ES-I3 (cell line): Measurements from ENCODE around the gene KIR3DL3.
"Not testable (repeated sequence)": the region's sequence is repeated elsewhere in the genome, so short reads cannot be mapped to it uniquely, and the experiment has no call there.

Source experiments
- H3K36me3 ChIP-seq: 2 replicates; pipeline ENCODE4 v1.6.1; 2013; ENCODE audit warnings: mild to moderate bottlenecking, low read length, control low read depth, moderate library complexity; ENCODE audit not compliant: insufficient read depth
- H3K4me1 ChIP-seq: 2 replicates; pipeline ENCODE4 v1.6.1; 2013; ENCODE audit warnings: mild to moderate bottlenecking, control low read depth, low read length; ENCODE audit not compliant: insufficient read depth
- H3K9ac ChIP-seq: 2 replicates; pipeline ENCODE4 v1.6.1; 2013; ENCODE audit warnings: low read depth, mild to moderate bottlenecking, low read length, moderate library complexity
- H3K9me3 ChIP-seq: 2 replicates; pipeline ENCODE4 v1.6.1; 2013; ENCODE audit warnings: mild to moderate bottlenecking, low read length, moderate library complexity; ENCODE audit not compliant: control insufficient read depth, insufficient read depth

Gene KIR3DL3

DNA sequence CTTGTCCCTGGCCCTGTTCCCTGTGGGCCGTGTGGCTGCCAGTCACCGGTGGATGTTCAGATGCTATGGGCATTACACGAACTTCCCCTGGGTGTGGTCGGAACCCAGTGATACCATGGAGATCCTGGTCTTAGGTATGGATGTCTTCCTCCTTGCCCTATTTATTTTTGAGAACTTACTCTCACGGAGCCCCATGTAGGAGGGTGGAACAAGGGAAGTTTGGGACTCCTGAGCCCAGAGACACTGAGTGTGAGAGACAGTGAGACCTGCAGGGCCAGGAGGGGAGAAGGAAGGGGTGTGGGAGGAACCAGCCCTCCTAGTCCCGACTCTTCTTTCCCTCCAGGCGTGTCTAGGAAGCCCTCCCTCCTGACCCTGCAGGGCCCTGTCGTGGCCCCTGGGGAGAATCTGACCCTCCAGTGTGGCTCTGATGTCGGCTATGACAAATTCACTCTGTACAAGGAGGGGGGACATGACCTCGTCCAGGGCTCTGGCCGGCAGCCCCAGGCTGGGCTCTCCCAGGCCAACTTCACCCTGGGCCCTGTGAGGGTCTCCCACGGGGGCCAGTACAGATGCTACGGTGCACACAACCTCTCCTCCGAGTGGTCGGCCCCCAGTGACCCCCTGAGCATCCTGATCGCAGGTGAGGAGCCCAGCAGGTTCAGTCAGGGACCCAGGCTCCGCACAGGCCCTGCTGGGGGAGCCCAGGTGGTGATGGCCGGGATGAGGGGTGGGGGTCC, 14.9 kb upstream of the KIR3DL3 start:
- no peaks in the 10 kb centered on the region for H3K4me1 ChIP-seq
- H3K36me3 ChIP-seq, result no peaks in the 10 kb centered on the region
- no peak overlapping the region for H3K9ac ChIP-seq
- H3K9me3 ChIP-seq, result no peaks in the 10 kb centered on the region; the same call in 1 of the 2 replicates

DNA sequence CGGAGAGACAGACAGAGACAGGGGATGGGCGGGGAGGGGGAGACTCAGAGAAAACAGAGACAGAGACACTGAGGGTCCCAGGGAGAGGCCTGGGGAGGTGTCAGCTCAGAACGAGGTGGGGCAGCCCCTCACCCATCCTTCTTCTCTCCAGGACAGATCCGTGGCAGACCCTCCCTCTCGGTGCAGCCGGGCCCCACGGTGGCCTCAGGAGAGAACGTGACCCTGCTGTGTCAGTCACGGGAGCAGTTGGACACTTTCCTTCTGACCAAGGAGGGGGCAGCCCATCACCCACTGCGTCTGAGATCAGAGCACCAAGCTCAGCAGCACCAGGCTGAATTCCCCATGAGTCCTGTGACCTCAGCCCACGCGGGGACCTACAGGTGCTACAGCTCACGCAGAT, 14.3 kb upstream of the KIR3DL3 start:
- H3K4me1 ChIP-seq, H3K36me3 ChIP-seq, H3K9me3 ChIP-seq, H3K9ac ChIP-seq: not testable (repeated sequence)

DNA sequence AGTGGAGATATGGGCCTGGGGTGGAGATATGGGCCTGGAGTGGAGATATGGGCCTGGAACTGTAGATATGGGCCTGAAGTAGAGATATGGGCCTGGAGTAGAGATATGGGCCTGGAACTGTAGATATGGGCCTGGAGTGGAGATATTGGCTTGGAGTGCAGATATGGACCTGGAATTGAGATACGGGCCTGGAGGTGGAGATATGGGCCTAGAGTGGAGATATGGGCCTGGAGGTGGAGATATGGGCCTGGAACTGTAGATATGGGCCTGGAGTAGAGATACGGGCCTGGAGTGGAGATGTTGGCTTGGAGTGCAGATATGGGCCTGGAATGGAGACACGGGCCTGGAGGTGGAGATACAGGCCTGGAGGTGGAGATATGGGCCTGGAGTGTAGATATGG, 402 bp downstream of the KIR3DL3 start:
- Histone ChIP-seq H3K9me3 (peaks cover 3% of the 10 kb centered on the region; the same call in 1 of the 2 replicates), H3K9ac (no peak overlapping the region), H3K4me1 (no peaks in the 10 kb centered on the region), H3K36me3 (no peaks in the 10 kb centered on the region)

DNA sequence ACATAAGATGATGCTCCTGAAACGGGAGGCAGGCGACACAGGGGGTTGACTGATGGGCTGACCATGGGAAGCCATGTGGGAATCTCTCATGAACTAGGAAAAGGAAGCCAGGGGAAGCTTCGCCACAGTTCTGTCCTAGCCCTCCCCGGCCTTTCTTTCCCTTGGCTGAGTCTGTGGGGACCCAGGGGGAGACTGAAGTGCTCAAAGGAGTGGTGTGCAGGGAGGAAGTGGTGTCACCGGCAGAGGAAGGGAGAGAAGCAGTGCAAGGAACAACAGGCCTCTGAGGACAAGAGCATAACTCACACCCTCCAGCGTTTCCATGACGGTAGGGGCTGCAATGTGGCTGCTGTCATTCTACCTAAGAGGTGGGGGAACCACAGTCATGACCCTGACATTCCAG, 1.1 kb downstream of the KIR3DL3 start:
- Histone ChIP-seq H3K36me3 (no peaks in the 10 kb centered on the region), H3K4me1 (no peaks in the 10 kb centered on the region), H3K9me3 (peaks cover 3% of the 10 kb centered on the region; the same call in 1 of the 2 replicates), H3K9ac (no peak overlapping the region)

DNA sequence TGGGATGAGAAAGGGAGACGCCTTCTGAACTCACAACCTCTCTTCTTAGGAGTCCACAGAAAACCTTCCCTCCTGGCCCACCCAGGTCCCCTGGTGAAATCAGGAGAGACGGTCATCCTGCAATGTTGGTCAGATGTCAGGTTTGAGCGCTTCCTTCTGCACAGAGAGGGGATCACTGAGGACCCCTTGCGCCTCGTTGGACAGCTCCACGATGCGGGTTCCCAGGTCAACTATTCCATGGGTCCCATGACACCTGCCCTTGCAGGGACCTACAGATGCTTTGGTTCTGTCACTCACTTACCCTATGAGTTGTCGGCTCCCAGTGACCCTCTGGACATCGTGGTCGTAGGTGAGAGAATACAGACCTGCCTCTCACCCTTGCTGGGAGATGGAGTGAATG, 3.3 kb downstream of the KIR3DL3 start:
- no peak overlapping the region for H3K9ac ChIP-seq
- peaks cover 3% of the 10 kb centered on the region; the same call in 1 of the 2 replicates for H3K9me3 ChIP-seq
- H3K36me3 ChIP-seq, result no peaks in the 10 kb centered on the region
- H3K4me1 ChIP-seq, result no peaks in the 10 kb centered on the region

DNA sequence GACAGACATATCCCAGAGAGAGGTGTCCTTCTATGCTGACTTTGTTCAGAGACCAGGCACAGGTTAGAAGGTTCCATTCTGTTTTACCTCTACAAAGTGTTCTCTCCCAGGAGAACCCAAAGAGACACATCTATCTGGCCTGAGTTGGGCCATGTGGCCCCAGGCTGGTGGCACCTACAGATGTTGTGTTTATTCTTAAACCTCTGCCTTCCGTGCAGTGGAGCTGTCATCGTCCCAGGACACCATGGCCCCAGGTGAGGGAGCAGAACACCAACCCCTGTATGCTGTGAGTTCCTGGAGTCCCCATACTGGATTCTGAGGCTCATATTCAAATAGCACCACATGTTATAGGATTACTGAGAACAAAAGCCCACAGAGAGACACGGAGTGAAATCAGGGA, 3.9 kb downstream of the KIR3DL3 start:
- Histone ChIP-seq H3K9ac (no peak overlapping the region), H3K36me3 (no peaks in the 10 kb centered on the region), H3K9me3 (no peaks in the 10 kb centered on the region)

DNA sequence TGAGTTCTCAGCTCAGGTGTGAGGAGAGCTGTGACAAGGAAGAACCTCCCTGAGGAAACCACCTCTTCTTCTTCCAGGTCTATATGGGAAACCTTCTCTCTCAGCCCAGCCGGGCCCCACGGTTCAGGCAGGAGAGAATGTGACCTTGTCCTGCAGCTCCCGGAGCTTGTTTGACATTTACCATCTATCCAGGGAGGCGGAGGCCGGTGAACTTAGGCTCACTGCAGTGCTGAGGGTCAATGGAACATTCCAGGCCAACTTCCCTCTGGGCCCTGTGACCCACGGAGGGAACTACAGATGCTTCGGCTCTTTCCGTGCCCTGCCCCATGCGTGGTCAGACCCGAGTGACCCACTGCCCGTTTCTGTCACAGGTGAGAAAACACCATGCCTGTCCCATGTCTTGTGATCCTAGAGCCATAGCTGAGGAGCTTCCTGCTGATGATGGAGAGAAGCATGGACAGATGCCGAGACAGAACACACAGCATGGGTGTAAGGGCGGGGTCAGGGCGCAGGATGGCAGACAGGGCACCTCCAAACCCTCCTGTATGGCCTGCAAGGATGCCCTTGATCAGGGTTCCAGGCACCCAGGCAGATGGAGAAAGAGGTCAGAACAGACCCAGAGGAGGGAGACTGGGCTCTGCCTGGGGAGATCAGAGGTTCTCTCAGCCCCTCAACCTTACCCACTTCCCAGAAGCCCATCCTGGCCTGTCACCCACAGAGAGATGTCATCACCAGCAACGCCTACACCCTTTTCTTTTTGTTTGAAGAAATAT, 5.4 kb downstream of the KIR3DL3 start:
- Histone ChIP-seq H3K9me3 (no peaks in the 10 kb centered on the region; the same call in 1 of the 2 replicates), H3K4me1 (no peaks in the 10 kb centered on the region), H3K9ac (no peak overlapping the region), H3K36me3 (no peaks in the 10 kb centered on the region)

More for the DNA sequence above, 3.9 kb downstream of the KIR3DL3 start:
- H3K4me1 ChIP-seq, result no peaks in the 10 kb centered on the region

DNA sequence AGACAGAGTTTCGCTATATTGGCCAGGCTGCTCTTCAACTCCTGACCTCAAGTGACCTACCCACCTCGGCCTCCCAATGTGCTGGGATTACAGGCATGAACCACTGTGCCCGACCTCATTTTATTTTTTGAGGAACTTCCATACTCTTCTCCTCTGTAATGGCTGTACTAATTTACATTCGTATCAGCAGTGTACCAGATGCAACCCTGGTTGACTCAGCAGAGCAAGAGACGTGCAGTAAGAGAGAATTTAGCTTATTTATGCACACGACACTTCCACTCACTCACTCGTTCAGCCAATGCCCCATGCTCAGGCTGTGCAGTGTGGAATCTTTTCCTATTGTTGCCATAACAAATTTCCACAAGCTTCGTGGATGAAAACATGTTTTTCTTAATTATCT, 6.9 kb downstream of the KIR3DL3 start:
- no peak overlapping the region for H3K9ac ChIP-seq
- no peaks in the 10 kb centered on the region for H3K36me3 ChIP-seq
- no peaks in the 10 kb centered on the region; the same call in 1 of the 2 replicates for H3K9me3 ChIP-seq
- H3K4me1 ChIP-seq, result no peaks in the 10 kb centered on the region

DNA sequence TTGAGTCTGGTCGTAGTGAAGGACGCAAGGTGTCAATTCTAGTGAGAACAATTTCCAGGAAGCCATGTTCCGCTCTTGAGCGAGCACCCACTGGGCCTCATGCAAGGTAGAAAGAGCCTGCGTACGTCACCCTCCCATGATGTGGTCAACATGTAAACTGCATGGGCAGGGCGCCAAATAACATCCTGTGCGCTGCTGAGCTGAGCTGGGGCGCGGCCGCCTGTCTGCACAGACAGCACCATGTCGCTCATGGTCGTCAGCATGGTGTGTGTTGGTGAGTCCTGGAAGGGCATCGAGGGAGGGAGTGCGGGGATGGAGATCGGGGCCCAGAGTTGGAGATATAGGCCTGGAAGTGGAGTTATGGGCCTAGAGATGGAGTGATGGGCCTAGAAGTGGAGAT, 14.1 kb downstream of the KIR3DL3 start, which contains the start of gene KIR2DL3:
TSS of gene KIR2DL3 (plus strand) at position 208 of the 400 bp plus-strand sequence. CDS start at position 241, 33 bp downstream.
- H3K9ac ChIP-seq, H3K4me1 ChIP-seq, H3K36me3 ChIP-seq, H3K9me3 ChIP-seq: not testable (repeated sequence)

DNA sequence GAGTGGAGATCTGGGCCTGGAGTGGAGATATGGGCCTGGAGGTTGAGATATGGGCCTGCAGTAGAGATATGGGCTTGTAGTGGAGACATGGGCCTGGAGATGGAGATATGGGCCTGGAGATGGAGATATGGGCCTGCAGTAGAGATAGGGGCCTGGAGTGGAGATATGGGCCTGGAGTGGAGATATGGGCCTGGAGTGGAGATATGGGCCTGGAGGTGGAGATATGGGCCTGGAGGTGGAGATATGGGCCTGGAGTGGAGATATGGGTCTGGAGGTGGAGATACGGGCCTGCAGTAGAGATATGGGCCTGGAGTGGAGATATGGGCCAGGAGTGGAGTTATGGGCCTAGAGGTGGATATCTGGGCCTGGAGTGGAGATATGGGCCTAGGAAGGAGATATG, 14.5 kb downstream of the KIR3DL3 start:
- no peaks in the 10 kb centered on the region for H3K4me1 ChIP-seq
- H3K36me3 ChIP-seq, result no peaks in the 10 kb centered on the region
- H3K9me3 ChIP-seq, result no peaks in the 10 kb centered on the region
- no peak overlapping the region for H3K9ac ChIP-seq

DNA sequence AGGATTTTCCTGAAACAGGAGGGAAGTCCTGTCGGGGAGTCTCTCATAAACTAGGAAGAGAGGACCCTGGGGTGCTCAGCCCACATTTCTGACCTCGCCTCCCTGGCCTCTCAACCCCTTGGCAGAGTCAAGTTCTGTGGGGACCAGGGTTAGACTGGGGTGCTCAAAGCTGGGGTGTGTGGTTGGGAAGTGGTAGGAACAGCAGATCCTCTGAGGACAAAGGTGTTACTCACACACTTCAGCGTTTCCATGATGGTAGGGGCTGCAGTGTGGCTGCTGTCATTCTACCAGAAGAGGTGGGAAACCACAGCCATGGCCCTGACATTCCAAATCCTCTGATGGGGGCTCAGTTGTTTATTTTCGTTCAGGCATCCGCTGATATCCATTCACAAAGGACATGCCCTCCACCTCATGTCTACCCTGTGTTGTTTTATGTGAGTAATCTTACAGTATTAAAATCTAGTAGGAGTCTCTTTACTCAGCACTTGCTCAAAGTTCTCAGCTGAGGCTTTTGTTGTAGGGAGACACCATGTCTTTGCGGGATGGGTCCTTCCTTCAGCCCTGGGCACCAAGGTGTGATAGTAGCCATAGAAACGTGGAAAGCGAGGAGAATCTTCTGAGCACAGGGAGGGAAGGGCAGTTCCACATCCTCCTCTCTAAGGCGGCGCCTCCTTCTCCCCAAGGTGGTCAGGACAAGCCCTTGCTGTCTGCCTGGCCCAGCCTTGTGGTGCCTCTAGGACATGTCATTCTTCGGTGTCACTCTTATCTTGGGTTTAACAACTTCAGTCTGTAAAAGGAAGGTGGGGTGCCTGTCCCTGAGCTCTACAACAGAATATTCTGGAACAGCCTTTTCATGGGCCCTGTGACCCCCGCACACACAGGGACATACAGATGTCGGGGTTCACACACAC, 15.6 kb downstream of the KIR3DL3 start:
- Histone ChIP-seq H3K9ac (no peak overlapping the region), H3K4me1 (no peaks in the 10 kb centered on the region), H3K36me3 (no peaks in the 10 kb centered on the region), H3K9me3 (no peaks in the 10 kb centered on the region)

DNA sequence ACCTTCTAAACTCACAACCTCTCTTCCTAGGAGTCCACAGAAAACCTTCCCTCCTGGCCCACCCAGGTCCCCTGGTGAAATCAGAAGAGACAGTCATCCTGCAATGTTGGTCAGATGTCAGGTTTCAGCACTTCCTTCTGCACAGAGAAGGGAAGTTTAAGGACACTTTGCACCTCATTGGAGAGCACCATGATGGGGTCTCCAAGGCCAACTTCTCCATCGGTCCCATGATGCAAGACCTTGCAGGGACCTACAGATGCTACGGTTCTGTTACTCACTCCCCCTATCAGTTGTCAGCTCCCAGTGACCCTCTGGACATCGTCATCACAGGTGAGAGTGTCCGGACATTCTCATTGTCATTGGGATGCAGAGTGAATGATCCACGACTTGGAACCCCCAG, 17.7 kb downstream of the KIR3DL3 start:
- H3K36me3 ChIP-seq, H3K9me3 ChIP-seq, H3K4me1 ChIP-seq, H3K9ac ChIP-seq: not testable (repeated sequence)

DNA sequence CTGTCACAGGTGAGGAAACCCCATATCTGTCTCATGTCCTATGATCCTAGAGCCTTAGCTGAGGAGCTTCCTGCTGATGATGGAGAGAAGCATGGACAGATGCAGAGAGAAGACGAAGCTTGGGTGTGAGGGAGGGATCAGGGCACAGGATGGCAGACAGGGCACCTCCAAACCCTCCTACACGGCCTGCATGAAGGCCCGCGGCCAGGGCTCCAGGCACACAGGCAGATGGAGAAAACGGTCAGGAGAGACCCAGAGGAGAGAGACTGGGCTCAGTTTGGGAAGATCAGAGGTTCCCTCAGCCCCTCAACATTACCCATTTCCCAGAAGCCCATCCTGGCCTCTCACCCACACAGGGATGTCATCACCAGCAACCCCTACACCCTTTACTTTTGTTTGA, 19.8 kb downstream of the KIR3DL3 start:
- not testable (repeated sequence) for H3K36me3 ChIP-seq, H3K4me1 ChIP-seq, H3K9ac ChIP-seq, H3K9me3 ChIP-seq

DNA sequence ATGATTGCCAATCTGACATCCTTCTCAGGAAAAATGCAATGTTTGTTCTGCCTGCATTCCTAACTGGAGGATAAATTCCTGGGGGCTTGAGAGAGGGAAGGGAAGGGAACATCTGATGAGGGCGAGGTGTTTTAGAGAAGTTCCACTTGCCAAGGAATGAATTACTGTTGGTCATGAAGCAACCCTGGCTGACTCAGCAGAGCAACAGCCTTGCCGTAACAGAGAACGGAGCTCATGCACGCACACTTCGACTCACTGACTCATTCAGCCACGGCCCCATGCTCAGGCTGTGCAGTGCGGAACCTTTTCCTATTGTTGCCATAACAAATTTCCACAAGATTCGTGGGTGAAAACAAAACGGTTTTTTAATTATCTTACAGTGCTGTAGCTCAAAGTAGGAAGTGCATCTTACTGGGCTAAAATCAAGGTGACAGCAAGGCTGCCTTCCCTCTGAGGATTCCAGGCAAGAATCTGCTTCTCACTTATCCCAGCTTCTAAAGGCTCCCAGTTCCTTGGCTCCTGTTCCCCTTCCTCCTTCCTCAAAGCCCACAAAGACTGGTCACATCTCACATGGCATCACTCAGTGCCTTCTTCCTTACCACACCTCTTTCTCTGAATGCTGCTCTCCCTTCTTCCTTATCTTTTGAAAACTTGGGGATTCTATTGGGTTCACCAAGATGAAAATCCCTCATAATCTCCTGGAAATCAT, 23.5 kb downstream of the KIR3DL3 start:
- H3K36me3 ChIP-seq, result not testable (repeated sequence)

More for the DNA sequence above, 23.5 kb downstream of the KIR3DL3 start:
- not testable (repeated sequence) for H3K4me1 ChIP-seq, H3K9ac ChIP-seq, H3K9me3 ChIP-seq
